GM12872 (cell line): ENCODE data around the gene RDX.
A peak's percentile ranks its signal among the peaks of the same experiment; 100 is the strongest.

ENCODE experiments used
- CTCF ChIP-seq: IDR thresholded peaks from 3 replicates; pipeline ENCODE4 v1.5.1; 2011; ENCODE audit warnings: low read depth, mild to moderate bottlenecking, low read length, moderate library complexity; ENCODE audit not compliant: insufficient read depth

Gene RDX

GRCh38 chr11:110235966-110236365 is 60.4 kb downstream of the RDX start:
- no peak for TF ChIP-seq CTCF

- TF ChIP-seq CTCF, result no peak
Measured at GRCh38 chr11:110230377-110230776, 66.0 kb downstream of the RDX start.

GRCh38 chr11:110219006-110219785 is 77.2 kb downstream of the RDX start:
- no peak for TF ChIP-seq CTCF

- TF ChIP-seq CTCF, result no peak
Measured at GRCh38 chr11:110217936-110218335, 78.5 kb downstream of the RDX start.

- no peak for TF ChIP-seq CTCF
Measured at GRCh38 chr11:110217223-110217877, 79.1 kb downstream of the RDX start.

- 0 out of 3 replicates have a peak, but pooled peaks have one; percentile 5 for TF ChIP-seq CTCF
Measured at GRCh38 chr11:110208678-110209312, 87.6 kb downstream of the RDX start.

- no peak for TF ChIP-seq CTCF
Measured at GRCh38 chr11:110207123-110207522, 89.3 kb downstream of the RDX start.
